ENCODE measurements around the gene ALDH3B2.
"Not testable (repeated sequence)": the region's sequence is repeated elsewhere in the genome, so short reads cannot be mapped to it uniquely, and the experiment has no call there.

The ALDH3B2 gene

GRCh38 chr11:67620621-67621020, 53.8 kb downstream of the ALDH3B2 start:
- not testable (repeated sequence) for H3K4me3 ChIP-seq (ENCODE audit: insufficient read depth, low read depth, low read length, poor library complexity, severe bottlenecking); H3K4me1 ChIP-seq (ENCODE audit: control insufficient read depth, insufficient read depth, low read length, poor library complexity, severe bottlenecking); DNase-seq; H3K36me3 ChIP-seq (ENCODE audit: control insufficient read depth, insufficient read depth, low read length); H3K27me3 ChIP-seq (replicated peaks; ENCODE audit: control insufficient read depth, insufficient read depth, low read length, poor library complexity, severe bottlenecking); H3K9me3 ChIP-seq (ENCODE audit: control insufficient read depth, low read length); H3K27ac ChIP-seq (ENCODE audit: insufficient read depth, low read length, poor library complexity, severe bottlenecking)

GRCh38 chr11:67619683-67620618, 54.5 kb downstream of the ALDH3B2 start:
- not testable (repeated sequence) for H3K27me3 ChIP-seq (replicated peaks; ENCODE audit: control insufficient read depth, insufficient read depth, low read length, poor library complexity, severe bottlenecking); H3K36me3 ChIP-seq (ENCODE audit: control insufficient read depth, insufficient read depth, low read length); H3K27ac ChIP-seq (ENCODE audit: insufficient read depth, low read length, poor library complexity, severe bottlenecking); DNase-seq; H3K9me3 ChIP-seq (ENCODE audit: control insufficient read depth, low read length); H3K4me3 ChIP-seq (ENCODE audit: insufficient read depth, low read depth, low read length, poor library complexity, severe bottlenecking); H3K4me1 ChIP-seq (ENCODE audit: control insufficient read depth, insufficient read depth, low read length, poor library complexity, severe bottlenecking)

GRCh38 chr11:67618901-67619659, 55.3 kb downstream of the ALDH3B2 start:
- not testable (repeated sequence) for H3K36me3 ChIP-seq (ENCODE audit: control insufficient read depth, insufficient read depth, low read length); H3K9me3 ChIP-seq (ENCODE audit: control insufficient read depth, low read length); DNase-seq; H3K27me3 ChIP-seq (replicated peaks; ENCODE audit: control insufficient read depth, insufficient read depth, low read length, poor library complexity, severe bottlenecking); H3K4me3 ChIP-seq (ENCODE audit: insufficient read depth, low read depth, low read length, poor library complexity, severe bottlenecking); H3K27ac ChIP-seq (ENCODE audit: insufficient read depth, low read length, poor library complexity, severe bottlenecking)
- peaks cover 12% of the 10 kb centered on the region for H3K4me1 ChIP-seq (ENCODE audit: control insufficient read depth, insufficient read depth, low read length, poor library complexity, severe bottlenecking)

GRCh38 chr11:67617243-67617953, 57.0 kb downstream of the ALDH3B2 start:
- H3K4me1 ChIP-seq (ENCODE audit: control insufficient read depth, insufficient read depth, low read length, poor library complexity, severe bottlenecking) = peaks cover 21% of the 10 kb centered on the region
- no peak overlapping the region for H3K27ac ChIP-seq (ENCODE audit: insufficient read depth, low read length, poor library complexity, severe bottlenecking)
- H3K36me3 ChIP-seq (ENCODE audit: control insufficient read depth, insufficient read depth, low read length) = peaks cover 2% of the 10 kb centered on the region
- DNase-seq = no peak
- no peaks in the 10 kb centered on the region for H3K9me3 ChIP-seq (ENCODE audit: control insufficient read depth, low read length)
- H3K4me3 ChIP-seq (ENCODE audit: insufficient read depth, low read depth, low read length, poor library complexity, severe bottlenecking) = no peak overlapping the region
- H3K27me3 ChIP-seq (replicated peaks; ENCODE audit: control insufficient read depth, insufficient read depth, low read length, poor library complexity, severe bottlenecking) = no peaks in the 10 kb centered on the region

GRCh38 chr11:67616431-67617242, 57.8 kb downstream of the ALDH3B2 start:
- DNase-seq = no peak
- Histone ChIP-seq H3K27me3 (replicated peaks; ENCODE audit: control insufficient read depth, insufficient read depth, low read length, poor library complexity, severe bottlenecking) (no peaks in the 10 kb centered on the region), H3K4me1 (ENCODE audit: control insufficient read depth, insufficient read depth, low read length, poor library complexity, severe bottlenecking) (peaks cover 21% of the 10 kb centered on the region), H3K27ac (ENCODE audit: insufficient read depth, low read length, poor library complexity, severe bottlenecking) (no peak overlapping the region), H3K36me3 (ENCODE audit: control insufficient read depth, insufficient read depth, low read length) (peaks cover 9% of the 10 kb centered on the region), H3K4me3 (ENCODE audit: insufficient read depth, low read depth, low read length, poor library complexity, severe bottlenecking) (no peak overlapping the region), H3K9me3 (ENCODE audit: control insufficient read depth, low read length) (no peaks in the 10 kb centered on the region)

GRCh38 chr11:67615728-67616430, 58.5 kb downstream of the ALDH3B2 start:
- peaks cover 21% of the 10 kb centered on the region for H3K4me1 ChIP-seq (ENCODE audit: control insufficient read depth, insufficient read depth, low read length, poor library complexity, severe bottlenecking)
- peaks cover 16% of the 10 kb centered on the region for H3K36me3 ChIP-seq (ENCODE audit: control insufficient read depth, insufficient read depth, low read length)
- H3K27ac ChIP-seq (ENCODE audit: insufficient read depth, low read length, poor library complexity, severe bottlenecking) = peak overlapping the region; percentile 90
- H3K4me3 ChIP-seq (ENCODE audit: insufficient read depth, low read depth, low read length, poor library complexity, severe bottlenecking) = no peak overlapping the region
- no peak for DNase-seq
- H3K27me3 ChIP-seq (replicated peaks; ENCODE audit: control insufficient read depth, insufficient read depth, low read length, poor library complexity, severe bottlenecking) = no peaks in the 10 kb centered on the region
- H3K9me3 ChIP-seq (ENCODE audit: control insufficient read depth, low read length) = no peaks in the 10 kb centered on the region

- no peak for DNase-seq
- no peaks in the 10 kb centered on the region for H3K27me3 ChIP-seq (replicated peaks; ENCODE audit: control insufficient read depth, insufficient read depth, low read length, poor library complexity, severe bottlenecking)
- H3K4me3 ChIP-seq (ENCODE audit: insufficient read depth, low read depth, low read length, poor library complexity, severe bottlenecking) = peak overlapping the region; percentile 36
- peaks cover 21% of the 10 kb centered on the region for H3K4me1 ChIP-seq (ENCODE audit: control insufficient read depth, insufficient read depth, low read length, poor library complexity, severe bottlenecking)
- H3K9me3 ChIP-seq (ENCODE audit: control insufficient read depth, low read length) = no peaks in the 10 kb centered on the region
- peak overlapping the region; percentile 90 for H3K27ac ChIP-seq (ENCODE audit: insufficient read depth, low read length, poor library complexity, severe bottlenecking)
- H3K36me3 ChIP-seq (ENCODE audit: control insufficient read depth, insufficient read depth, low read length) = peaks cover 25% of the 10 kb centered on the region
Measured at GRCh38 chr11:67614730-67615714, 59.4 kb downstream of the ALDH3B2 start.

- no peaks in the 10 kb centered on the region for H3K9me3 ChIP-seq (ENCODE audit: control insufficient read depth, low read length)
- H3K36me3 ChIP-seq (ENCODE audit: control insufficient read depth, insufficient read depth, low read length) = peaks cover 32% of the 10 kb centered on the region
- peak overlapping the region; percentile 36 for H3K4me3 ChIP-seq (ENCODE audit: insufficient read depth, low read depth, low read length, poor library complexity, severe bottlenecking)
- peak overlapping the region; percentile 90 for H3K27ac ChIP-seq (ENCODE audit: insufficient read depth, low read length, poor library complexity, severe bottlenecking)
- no peaks in the 10 kb centered on the region for H3K27me3 ChIP-seq (replicated peaks; ENCODE audit: control insufficient read depth, insufficient read depth, low read length, poor library complexity, severe bottlenecking)
- peaks cover 21% of the 10 kb centered on the region for H3K4me1 ChIP-seq (ENCODE audit: control insufficient read depth, insufficient read depth, low read length, poor library complexity, severe bottlenecking)
- DNase-seq = peak; percentile 74 to 78 (median 75)
Measured at GRCh38 chr11:67613960-67614715, 60.3 kb downstream of the ALDH3B2 start.

All from effector memory CD4-positive, alpha-beta T cell (primary cell).